ENCODE results near the gene TPMT. TPM values are rescaled to one million over a fixed set of nuclear protein-coding genes. Genes with fewer than 3 reads are reported as not detected.

The TPMT gene
- total RNA-seq, 4 donors from 2014 or later = 5.9 to 9.5 (median 7.9) TPM

- H3K27ac ChIP-seq = no peak overlapping the region
- intact Hi-C loops (cut with DNase I; ENCODE audit: low total_unique reads) (no loop called here), in situ Hi-C loops (cut with MboI; ENCODE audit: low sequenced_read_pairs in 4 of 4) (no loop called here)
- no peaks in the 10 kb centered on the region for H3K27me3 ChIP-seq
- peaks cover 0 to 22% of the 10 kb centered on the region in 2 donors for H3K36me3 ChIP-seq
- H3K9me3 ChIP-seq = no peaks in the 10 kb centered on the region
- H3K4me3 ChIP-seq = no peak overlapping the region
- no peaks in the 10 kb centered on the region for H3K4me1 ChIP-seq
- DNase-seq (no peak), ATAC-seq (no peak)
- TF ChIP-seq, protein P1, sequence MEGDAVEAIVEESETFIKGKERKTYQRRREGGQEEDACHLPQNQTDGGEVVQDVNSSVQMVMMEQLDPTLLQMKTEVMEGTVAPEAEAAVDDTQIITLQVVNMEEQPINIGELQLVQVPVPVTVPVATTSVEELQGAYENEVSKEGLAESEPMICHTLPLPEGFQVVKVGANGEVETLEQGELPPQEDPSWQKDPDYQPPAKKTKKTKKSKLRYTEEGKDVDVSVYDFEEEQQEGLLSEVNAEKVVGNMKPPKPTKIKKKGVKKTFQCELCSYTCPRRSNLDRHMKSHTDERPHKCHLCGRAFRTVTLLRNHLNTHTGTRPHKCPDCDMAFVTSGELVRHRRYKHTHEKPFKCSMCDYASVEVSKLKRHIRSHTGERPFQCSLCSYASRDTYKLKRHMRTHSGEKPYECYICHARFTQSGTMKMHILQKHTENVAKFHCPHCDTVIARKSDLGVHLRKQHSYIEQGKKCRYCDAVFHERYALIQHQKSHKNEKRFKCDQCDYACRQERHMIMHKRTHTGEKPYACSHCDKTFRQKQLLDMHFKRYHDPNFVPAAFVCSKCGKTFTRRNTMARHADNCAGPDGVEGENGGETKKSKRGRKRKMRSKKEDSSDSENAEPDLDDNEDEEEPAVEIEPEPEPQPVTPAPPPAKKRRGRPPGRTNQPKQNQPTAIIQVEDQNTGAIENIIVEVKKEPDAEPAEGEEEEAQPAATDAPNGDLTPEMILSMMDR (IDR thresholded peaks at IDR 0.05 in 4 of 5, conservative IDR thresholded peaks at IDR 0.05 in 1 of 5) = no peak
- no peak for TF ChIP-seq POLR2A (IDR thresholded peaks at IDR 0.05)
Measured at GRCh38 chr6:18147616-18148015, 7.3 kb downstream of the TPMT start.

- no peaks in the 10 kb centered on the region for H3K27me3 ChIP-seq
- peaks cover 0 to 26% of the 10 kb centered on the region in 2 donors for H3K36me3 ChIP-seq
- intact Hi-C loops (cut with DNase I; ENCODE audit: low total_unique reads) (no loop called here), in situ Hi-C loops (cut with MboI; ENCODE audit: low sequenced_read_pairs in 4 of 4) (no loop called here)
- TF ChIP-seq POLR2A (IDR thresholded peaks at IDR 0.05) = no peak
- TF ChIP-seq, protein P1 (IDR thresholded peaks at IDR 0.05 in 4 of 5, conservative IDR thresholded peaks at IDR 0.05 in 1 of 5) = no peak
- DNase-seq (no peak), ATAC-seq (no peak)
- H3K27ac ChIP-seq = no peak overlapping the region
- no peaks in the 10 kb centered on the region for H3K9me3 ChIP-seq
- no peak overlapping the region for H3K4me3 ChIP-seq
- no peaks in the 10 kb centered on the region for H3K4me1 ChIP-seq
Measured at GRCh38 chr6:18147160-18147559, 7.7 kb downstream of the TPMT start.

- ATAC-seq (no peak), DNase-seq (no peak)
- Histone ChIP-seq H3K4me1 (no peaks in the 10 kb centered on the region), H3K36me3 (peaks cover 0 to 43% of the 10 kb centered on the region in 2 donors), H3K27me3 (no peaks in the 10 kb centered on the region), H3K4me3 (no peak overlapping the region), H3K9me3 (no peaks in the 10 kb centered on the region), H3K27ac (no peak overlapping the region)
- in situ Hi-C loops (cut with MboI; ENCODE audit: low sequenced_read_pairs in 4 of 4) = no loop called here
- intact Hi-C loops (cut with DNase I; ENCODE audit: low total_unique reads) = no loop called here
- no peak for TF ChIP-seq POLR2A (IDR thresholded peaks at IDR 0.05)
- TF ChIP-seq, protein P1 (IDR thresholded peaks at IDR 0.05 in 4 of 5, conservative IDR thresholded peaks at IDR 0.05 in 1 of 5) = no peak
Measured at GRCh38 chr6:18142591-18142861, 12.4 kb downstream of the TPMT start.

DNA sequence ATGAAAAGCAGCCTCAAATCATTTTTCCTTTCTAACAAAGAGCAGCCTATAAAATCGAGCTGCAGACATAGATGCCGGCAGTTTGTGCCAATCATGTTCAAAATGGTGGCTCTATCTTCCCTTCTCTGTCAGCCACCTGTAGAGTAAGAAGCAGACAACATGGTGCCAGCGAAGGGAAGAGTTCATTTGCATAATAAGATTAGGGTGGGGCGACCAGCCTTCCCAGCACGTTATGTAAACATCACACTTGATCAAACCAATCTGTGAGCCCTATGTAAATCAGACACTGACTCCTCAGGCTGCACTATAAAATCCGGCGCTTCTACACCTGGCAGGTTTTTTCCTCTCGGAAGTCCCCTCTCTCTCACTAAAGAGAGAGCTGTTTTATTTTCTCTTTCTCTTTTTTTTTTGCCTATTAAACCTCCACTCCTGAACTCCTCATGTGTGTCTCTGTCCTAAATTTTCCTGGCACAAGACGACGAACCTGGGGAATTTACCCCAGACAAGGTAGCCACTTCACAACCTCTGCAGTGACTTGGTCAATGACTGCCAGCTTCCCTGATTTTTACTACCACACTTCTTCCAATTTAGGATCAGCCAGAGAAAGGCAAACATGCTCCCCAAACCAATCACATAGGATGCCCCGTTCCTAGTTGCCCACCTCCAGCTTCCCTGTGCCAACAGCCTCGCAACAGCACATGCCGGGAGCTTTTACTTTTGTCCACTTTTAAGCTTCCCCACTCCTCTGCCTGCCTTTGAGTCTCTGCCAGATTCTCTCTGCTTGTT, 12.9 kb downstream of the TPMT start:
- H3K4me3 ChIP-seq = no peak overlapping the region
- no peaks in the 10 kb centered on the region for H3K27me3 ChIP-seq
- TF ChIP-seq, protein P1 (IDR thresholded peaks at IDR 0.05 in 4 of 5, conservative IDR thresholded peaks at IDR 0.05 in 1 of 5) = no peak
- no peak for TF ChIP-seq POLR2A (IDR thresholded peaks at IDR 0.05)
- in situ Hi-C loops (cut with MboI; ENCODE audit: low sequenced_read_pairs in 4 of 4) (no loop called here), intact Hi-C loops (cut with DNase I; ENCODE audit: low total_unique reads) (no loop called here)
- no peaks in the 10 kb centered on the region for H3K9me3 ChIP-seq
- no peaks in the 10 kb centered on the region for H3K4me1 ChIP-seq
- no peak overlapping the region for H3K27ac ChIP-seq
- no peak for ATAC-seq
- DNase-seq = no peak
- H3K36me3 ChIP-seq = peaks cover 0 to 37% of the 10 kb centered on the region in 2 donors
